GM19324 (cell line): Measurements from ENCODE around the gene FGF14.
"Not testable (repeated sequence)": the region's sequence is repeated elsewhere in the genome, so short reads cannot be mapped to it uniquely, and the experiment has no call there.

Source experiments
- ATAC-seq: cut with Tn5 transposase; IDR thresholded peaks from one replicate; pipeline ENCODE4 v1.9.1; 2021; ENCODE audit warnings: mild to moderate bottlenecking, moderate library complexity; ENCODE audit not compliant: unreplicated experiment, low FRiP score

The FGF14 gene

DNA sequence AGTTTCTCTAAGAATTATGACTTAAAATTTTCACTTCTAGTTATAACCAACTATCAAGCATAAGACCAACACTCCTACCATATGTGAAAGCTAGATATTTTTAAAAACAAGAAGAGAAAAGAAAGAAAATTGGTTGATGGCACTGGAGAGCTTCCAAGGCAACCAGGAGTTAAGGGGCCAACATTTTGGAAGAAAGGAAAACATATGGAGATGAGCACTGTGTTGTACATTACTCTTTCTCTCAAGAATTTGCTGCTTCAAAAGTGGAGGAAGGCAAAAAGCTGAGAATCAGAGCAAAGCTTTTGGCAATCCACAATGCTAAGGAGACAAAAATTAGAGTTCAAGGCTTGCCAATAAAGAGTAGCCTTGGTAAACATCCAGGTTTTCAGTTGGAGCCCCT, 503.2 kb downstream of the FGF14 start:
- ATAC-seq, result no peak

DNA sequence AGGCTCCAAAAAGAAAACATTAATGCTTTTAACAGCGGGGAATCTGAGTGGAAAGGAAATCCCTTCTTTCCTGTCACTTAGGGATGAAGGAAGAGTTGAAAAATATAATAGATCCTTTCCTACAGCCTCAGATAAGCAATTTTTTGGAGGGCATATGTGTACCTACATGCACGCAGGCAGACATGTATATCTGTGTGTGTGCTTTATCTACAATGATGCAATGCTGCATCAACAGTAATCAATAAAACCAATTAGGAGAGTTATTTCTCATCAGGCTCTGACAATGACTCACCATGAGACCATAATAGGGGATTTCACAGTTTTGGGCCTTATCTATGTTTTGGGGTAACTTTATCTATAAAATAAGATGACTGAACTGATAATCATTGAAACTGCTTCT, 505.3 kb downstream of the FGF14 start:
- ATAC-seq, result no peak

DNA sequence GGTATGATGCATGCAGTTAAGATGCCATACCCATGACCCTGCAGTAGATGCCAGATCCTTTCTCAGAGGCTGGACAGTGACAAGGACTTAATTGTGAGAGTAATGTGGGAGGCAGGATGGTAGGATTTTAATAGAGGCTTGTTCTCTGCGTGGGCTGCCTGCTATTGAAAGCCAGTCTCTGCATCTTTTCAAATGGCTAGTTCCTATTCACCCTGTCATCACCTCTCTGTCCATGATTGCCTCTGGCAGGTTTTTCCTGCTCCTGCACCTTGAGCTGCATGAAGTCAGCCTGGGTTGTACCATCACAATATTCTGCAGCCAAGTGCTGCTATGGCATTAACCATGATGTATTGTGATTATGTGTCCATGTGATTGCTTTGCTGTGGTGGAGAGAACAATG, 508.8 kb downstream of the FGF14 start:
- no peak for ATAC-seq

- ATAC-seq, result no peak
Observed at GRCh38 chr13:101892296-101892695, 509.6 kb downstream of the FGF14 start.

DNA sequence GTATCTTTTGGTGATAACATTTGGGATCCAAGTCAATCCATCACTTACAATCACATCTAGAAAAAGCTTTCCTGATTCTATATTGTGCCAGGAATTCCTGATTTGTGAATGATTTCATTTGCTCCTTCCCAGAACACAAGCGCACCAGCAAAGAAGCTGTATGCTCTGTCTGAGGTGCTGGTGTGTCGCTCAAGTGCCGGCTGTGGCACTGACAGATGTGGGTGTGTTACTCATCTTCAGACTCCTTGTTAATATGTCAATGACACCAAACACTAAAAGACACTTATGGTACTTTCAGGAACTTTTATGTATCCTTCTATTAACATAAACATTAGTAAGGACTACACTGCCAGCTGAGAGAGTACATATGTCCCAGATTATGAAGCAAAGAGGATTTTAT, 520.3 kb downstream of the FGF14 start:
- ATAC-seq, result no peak

DNA sequence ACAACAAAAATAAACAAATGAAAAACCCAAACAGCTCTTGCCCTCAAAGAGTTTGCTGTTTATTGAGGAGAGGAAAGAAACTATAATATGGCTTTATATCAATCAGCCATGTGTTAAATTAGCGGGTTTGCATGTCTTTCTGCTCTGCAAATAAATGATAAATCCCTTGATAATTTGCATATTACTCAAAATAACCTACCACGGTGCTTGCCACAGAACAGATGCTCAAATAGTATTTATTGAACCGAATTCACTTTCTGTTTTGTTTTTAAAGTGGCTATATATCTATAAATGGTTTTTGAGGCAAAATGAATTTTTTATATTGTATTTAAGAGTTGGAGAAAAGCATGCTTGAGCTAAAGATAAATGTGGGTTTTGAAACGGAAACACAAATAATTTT, 521.3 kb downstream of the FGF14 start:
- no peak for ATAC-seq

DNA sequence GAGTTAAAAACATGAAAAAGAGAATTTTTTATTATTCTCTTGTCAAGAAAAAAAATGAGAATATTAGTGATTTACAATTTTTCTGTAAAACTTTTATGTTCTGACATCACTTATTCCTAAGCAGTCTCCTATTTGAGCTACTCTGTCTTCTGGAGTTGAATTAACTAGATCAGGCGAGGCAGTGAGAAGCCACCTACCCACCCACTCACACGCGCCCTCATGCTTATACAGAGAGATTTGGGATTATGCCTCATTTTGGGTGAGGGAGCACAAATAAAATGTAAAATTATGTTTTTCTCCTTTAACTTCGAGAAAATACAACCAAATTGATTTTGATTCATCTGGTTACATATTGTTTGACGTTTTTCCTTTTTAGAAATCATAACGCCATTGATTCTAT, 524.9 kb downstream of the FGF14 start:
- no peak for ATAC-seq

DNA sequence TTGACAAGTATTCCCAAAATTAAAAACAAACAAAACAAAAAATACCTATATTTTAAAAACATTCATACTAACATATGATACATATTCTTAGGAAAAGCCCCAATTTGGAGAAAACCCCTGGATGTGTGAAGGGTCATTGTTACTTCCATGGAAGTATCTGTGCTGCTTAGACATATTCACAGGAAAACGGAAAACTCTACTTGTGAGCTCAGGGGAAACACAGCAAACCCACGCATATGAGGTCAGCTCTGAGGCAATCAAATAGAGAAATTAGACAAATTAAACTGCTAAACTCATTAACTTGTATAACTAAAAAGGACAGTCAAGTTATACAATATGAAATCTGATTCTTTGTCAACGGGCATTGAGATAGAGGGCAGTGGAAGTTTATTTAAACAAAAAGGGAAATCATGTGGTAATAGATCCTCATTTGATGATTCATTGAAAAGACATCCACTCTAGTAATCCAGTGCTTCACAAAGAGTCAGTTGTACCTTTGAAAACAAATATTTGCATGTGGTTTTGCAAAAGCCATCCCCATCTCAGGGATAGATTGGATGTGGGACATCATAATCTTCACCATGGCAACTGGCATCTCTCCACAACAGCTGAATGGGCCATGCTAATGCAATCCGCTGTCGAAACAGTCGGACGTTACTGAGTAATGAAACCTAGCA, 526.0 kb downstream of the FGF14 start:
- ATAC-seq, result no peak

- no peak for ATAC-seq
Observed at GRCh38 chr13:101875091-101875490, 526.8 kb downstream of the FGF14 start.

DNA sequence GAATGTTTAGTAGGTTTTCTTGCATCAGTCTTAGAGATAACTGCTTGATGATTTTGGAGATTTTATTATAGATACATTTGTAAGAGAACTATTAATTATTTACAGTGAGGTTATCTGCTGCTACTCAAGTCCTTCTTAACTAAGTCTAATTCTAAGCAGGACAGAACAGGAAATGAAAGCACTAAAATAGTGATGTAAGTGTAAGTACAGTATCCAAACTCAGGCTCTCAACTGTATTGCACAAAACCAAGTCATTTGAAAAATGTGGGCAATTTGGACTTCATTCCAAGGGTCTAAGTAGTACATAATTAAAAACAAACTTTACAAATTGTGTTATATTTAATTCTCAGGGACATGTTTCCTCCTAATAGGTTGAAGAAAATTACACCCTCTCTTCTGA, 532.3 kb downstream of the FGF14 start:
- peak; percentile 79 for ATAC-seq

- ATAC-seq, result peak; percentile 35
Observed at GRCh38 chr13:101868585-101869469, 533.0 kb downstream of the FGF14 start.

DNA sequence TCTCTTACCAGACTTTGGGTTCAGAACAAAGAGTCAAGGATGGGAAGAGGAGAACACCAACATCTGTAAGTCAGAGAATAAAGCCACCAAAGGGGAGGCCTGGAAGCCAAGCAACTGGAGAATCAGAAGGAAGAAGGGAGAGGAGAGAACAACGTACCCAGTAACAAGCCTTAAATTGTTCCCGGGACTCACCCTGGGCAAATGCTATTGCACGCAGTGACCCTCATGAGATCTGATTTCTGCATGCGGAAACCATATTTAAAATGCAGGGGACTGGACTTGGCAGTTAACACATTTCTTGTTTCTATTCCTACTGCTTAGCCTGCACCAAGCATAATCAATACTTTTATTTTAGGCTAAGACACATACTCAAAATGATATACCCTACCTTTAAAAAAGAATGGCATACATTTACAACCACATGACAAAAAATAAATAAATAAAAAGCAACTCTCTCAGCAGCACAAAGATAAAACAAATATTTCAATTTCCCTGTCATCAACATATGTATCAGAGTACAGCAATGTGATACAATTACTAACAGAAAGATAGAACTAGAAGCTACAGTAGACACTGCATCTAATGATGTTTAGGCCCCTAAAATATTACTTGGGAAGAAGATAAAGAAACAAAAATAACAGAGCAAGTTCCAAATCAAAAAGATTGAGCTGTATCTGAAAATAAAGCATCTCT, 534.8 kb downstream of the FGF14 start:
- ATAC-seq, result no peak

DNA sequence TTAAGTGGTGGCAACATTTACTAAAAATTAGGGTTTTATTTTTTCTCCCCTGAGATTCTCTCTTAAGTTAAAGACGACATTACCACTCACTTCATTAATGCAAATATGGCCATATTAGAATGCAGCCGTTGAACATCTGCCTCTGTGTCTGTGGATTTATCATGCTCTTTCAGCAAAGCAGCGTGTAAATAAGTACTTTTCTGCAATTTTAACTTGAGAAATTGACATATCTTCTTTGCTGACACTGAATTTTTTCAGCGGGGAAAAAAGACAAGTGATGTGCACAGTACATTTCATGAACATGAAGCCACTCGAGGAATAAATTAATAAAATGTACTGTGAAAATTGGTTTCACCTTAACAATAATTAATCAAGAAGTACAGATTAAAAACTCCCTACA, 543.0 kb downstream of the FGF14 start:
- no peak for ATAC-seq

DNA sequence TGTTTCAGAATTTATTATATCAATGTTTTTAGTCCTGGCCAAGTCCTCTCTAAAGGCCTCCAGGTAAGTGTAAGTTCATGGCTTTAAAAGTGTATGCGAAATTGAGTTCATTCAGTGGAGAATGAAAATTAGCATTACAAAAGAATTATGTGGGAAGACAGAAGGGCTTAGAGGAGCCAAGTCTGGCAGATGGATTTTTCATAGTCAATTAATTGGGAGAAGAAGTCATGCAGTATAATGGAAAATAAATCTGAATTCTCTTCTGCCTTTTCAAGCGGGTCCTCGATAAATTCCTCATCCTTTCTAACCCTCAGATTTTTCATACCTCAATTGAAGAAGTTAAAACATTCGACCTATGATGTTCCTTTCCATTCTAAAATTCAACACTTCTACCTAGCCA, 555.1 kb downstream of the FGF14 start:
- ATAC-seq, result no peak

DNA sequence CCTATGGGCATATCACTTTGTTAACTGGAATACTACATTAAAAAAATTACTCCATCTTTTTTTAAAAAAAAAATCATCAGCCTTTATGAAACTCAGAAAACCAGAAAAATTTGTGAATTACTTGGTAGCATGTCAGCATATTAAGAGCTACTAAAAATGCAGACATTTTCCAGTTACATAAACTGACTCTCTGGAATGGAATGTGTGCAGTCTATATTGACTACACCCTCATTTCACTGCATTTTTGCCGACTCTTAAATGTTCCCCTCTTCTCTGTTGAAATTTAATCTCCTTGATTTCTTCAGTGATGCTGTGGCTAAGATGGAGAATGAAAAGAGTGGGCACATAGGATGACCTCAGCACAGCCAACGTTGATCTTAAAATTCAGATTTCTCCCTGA, 555.6 kb downstream of the FGF14 start:
- no peak for ATAC-seq

DNA sequence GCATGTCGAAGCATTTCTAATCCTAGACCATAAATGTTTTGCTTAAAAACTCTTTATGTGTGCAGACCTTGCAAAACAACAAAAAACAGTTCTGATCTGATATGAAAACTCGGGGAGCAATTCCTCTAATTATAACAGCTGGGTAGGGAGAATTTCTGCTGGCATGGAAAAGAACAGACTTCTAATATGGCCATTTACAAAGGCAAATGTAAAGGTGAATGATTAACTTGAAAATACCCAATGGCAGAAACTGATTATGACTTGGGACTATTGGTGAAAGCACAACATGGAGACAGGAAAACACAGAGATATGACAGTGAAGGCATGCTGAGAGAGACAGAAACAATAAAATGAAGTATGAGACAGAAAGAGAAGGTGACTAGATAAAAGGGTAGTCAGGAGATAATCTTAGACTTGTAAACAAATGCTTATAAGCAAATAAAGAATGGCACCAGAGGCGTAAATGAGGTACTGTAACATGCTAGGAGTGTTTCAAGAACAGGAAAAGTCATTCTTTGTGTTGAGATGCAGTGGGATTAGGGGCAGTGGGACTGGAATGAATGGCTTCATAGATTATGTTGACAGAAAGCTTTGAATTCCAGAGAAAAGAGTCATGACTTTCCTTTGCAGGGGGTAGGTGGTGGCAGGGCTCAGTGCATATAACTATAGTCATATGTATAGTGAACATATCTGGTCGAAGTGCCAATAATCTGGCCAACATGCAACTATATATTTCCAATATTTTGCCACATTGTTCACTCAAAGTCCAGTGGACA, 556.4 kb downstream of the FGF14 start:
- ATAC-seq, result no peak

- no peak for ATAC-seq
Observed at GRCh38 chr13:101841698-101842097, 560.1 kb downstream of the FGF14 start.

DNA sequence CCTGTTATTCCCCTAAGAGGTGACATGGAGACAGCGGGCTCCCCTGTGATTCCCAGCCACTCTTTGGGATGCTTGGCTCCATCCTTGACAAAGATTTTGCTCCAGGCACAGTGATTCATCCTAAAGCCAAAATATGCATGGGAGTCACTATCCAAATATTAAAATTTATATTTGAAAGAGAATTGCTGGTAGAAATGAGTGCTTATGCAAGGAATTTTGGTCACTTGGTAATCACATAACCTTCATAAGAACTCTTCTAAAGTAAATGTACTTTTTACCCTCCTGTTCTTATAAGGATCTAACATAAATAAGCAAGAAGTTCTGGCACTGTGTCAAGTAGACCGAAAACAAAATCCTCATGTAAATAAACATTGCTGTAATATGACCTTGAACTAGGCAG, 563.5 kb downstream of the FGF14 start:
- no peak for ATAC-seq

DNA sequence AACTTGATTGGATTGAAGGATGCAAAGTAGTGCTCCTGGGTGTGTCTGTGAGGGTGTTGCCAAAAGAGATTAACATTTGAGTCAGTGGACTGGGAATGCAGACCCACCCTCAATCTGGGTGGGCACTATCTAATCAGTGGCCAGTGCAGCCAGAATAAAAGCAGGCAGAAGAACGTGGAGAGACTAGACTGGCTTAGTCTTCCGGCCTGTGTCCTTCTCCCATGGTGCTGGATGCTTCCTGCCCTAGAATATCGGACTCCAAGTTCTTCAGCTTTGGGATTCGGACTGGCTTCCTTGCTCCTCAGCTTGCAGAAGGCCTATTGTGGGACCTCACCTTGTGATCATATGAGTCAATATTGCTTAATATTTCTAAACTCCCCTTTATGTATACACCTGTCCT, 564.1 kb downstream of the FGF14 start:
- not testable (repeated sequence) for ATAC-seq

DNA sequence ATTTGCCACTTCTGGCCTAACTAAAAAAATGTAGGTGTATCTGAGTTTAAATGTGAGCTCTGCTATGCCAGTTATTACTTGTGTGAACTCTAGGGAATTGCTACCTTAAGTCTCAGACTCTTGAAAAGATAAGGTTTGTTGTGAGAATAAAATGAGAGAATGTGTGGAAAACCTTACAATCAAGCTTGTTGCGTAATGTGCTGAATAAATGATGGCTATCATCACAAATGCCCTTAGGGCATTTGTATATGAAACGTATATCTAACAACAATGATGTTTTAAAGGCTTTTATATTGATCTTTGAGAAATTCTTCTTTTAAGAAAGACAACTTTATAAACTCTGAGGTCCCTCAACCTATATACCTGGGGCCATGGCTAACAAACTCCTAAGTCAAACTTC, 564.6 kb downstream of the FGF14 start:
- no peak for ATAC-seq

GRCh38 chr13:101835920-101836319, 565.9 kb downstream of the FGF14 start:
- ATAC-seq, result no peak
